Measurements from ENCODE around the gene WDR47. TPM values are rescaled to one million over a fixed set of nuclear protein-coding genes. Genes with fewer than 3 reads are reported as not detected.

The WDR47 gene
- 5.6 TPM for polyA plus RNA-seq (2012; ENCODE audit: missing spikeins)

GRCh38 chr1:109041621-109042468 lies at the start of gene WDR47:
WDR47 (minus strand) TSS chr1:109042102; CDS start chr1:109023512, 18,590 bp downstream.
- DNase-seq (ENCODE audit: insufficient read length) = peak; percentile 95
- FAIRE-seq = peak; percentile 91
- TF ChIP-seq TAF1 (IDR thresholded peaks at IDR 0.05; ENCODE audit: borderline replicate concordance, low read depth, low read length) (peak; percentile 93), POLR2AphosphoS5 (IDR thresholded peaks at IDR 0.05; ENCODE audit: low read depth, low read length) (peak; percentile 93), POLR2A (IDR thresholded peaks at IDR 0.05; ENCODE audit: low read depth, low read length) (peak; percentile 99)

- peak; percentile 41 for DNase-seq (ENCODE audit: insufficient read length)
- FAIRE-seq = no peak
- TF ChIP-seq POLR2A (IDR thresholded peaks at IDR 0.05; ENCODE audit: low read depth, low read length) (no peak), TAF1 (IDR thresholded peaks at IDR 0.05; ENCODE audit: borderline replicate concordance, low read depth, low read length) (no peak), POLR2AphosphoS5 (IDR thresholded peaks at IDR 0.05; ENCODE audit: low read depth, low read length) (no peak)
Observed at GRCh38 chr1:109091078-109091838, 49.4 kb upstream of the WDR47 start.

GRCh38 chr1:109090196-109091077 lies 48.5 kb upstream of the WDR47 start, which contains the start of gene TMEM167B:
TMEM167B (plus strand) TSS chr1:109090764; CDS start chr1:109090873, 109 bp downstream.
- TF ChIP-seq POLR2AphosphoS5 (IDR thresholded peaks at IDR 0.05; ENCODE audit: low read depth, low read length) (peak; percentile 26; the same call in 1 of the 2 replicates), POLR2A (IDR thresholded peaks at IDR 0.05; ENCODE audit: low read depth, low read length) (peak; percentile 51; the same call in 1 of the 2 replicates), TAF1 (IDR thresholded peaks at IDR 0.05; ENCODE audit: borderline replicate concordance, low read depth, low read length) (peak; percentile 55; the same call in 1 of the 2 replicates)
- DNase-seq (ENCODE audit: insufficient read length) (peak; percentile 68), FAIRE-seq (peak; percentile 77)

- no peak for DNase-seq (ENCODE audit: insufficient read length)
- TF ChIP-seq POLR2AphosphoS5 (IDR thresholded peaks at IDR 0.05; ENCODE audit: low read depth, low read length) = no peak
- TF ChIP-seq POLR2A (IDR thresholded peaks at IDR 0.05; ENCODE audit: low read depth, low read length) = no peak
- no peak for TF ChIP-seq TAF1 (IDR thresholded peaks at IDR 0.05; ENCODE audit: borderline replicate concordance, low read depth, low read length)
- no peak for FAIRE-seq
Observed at GRCh38 chr1:109089242-109090015, 47.5 kb upstream of the WDR47 start.

GRCh38 chr1:109084563-109085517 lies 42.9 kb upstream of the WDR47 start:
- TF ChIP-seq POLR2A (IDR thresholded peaks at IDR 0.05; ENCODE audit: low read depth, low read length) (no peak), TAF1 (IDR thresholded peaks at IDR 0.05; ENCODE audit: borderline replicate concordance, low read depth, low read length) (no peak), POLR2AphosphoS5 (IDR thresholded peaks at IDR 0.05; ENCODE audit: low read depth, low read length) (no peak)
- FAIRE-seq (no peak), DNase-seq (ENCODE audit: insufficient read length) (no peak)

GRCh38 chr1:109083923-109084322 lies 42.0 kb upstream of the WDR47 start:
- FAIRE-seq = no peak
- TF ChIP-seq TAF1 (IDR thresholded peaks at IDR 0.05; ENCODE audit: borderline replicate concordance, low read depth, low read length) = no peak
- no peak for TF ChIP-seq POLR2A (IDR thresholded peaks at IDR 0.05; ENCODE audit: low read depth, low read length)
- TF ChIP-seq POLR2AphosphoS5 (IDR thresholded peaks at IDR 0.05; ENCODE audit: low read depth, low read length) = no peak
- DNase-seq (ENCODE audit: insufficient read length) = no peak

- no peak for FAIRE-seq
- no peak for DNase-seq (ENCODE audit: insufficient read length)
- TF ChIP-seq TAF1 (IDR thresholded peaks at IDR 0.05; ENCODE audit: borderline replicate concordance, low read depth, low read length) (no peak), POLR2AphosphoS5 (IDR thresholded peaks at IDR 0.05; ENCODE audit: low read depth, low read length) (no peak), POLR2A (IDR thresholded peaks at IDR 0.05; ENCODE audit: low read depth, low read length) (no peak)
Observed at GRCh38 chr1:109083501-109083900, 41.6 kb upstream of the WDR47 start.

- no peak for FAIRE-seq
- DNase-seq (ENCODE audit: insufficient read length) = no peak
- no peak for TF ChIP-seq POLR2A (IDR thresholded peaks at IDR 0.05; ENCODE audit: low read depth, low read length)
- TF ChIP-seq TAF1 (IDR thresholded peaks at IDR 0.05; ENCODE audit: borderline replicate concordance, low read depth, low read length) = no peak
- no peak for TF ChIP-seq POLR2AphosphoS5 (IDR thresholded peaks at IDR 0.05; ENCODE audit: low read depth, low read length)
Observed at GRCh38 chr1:109080441-109081082, 38.7 kb upstream of the WDR47 start.

- FAIRE-seq (no peak), DNase-seq (ENCODE audit: insufficient read length) (no peak)
- TF ChIP-seq POLR2AphosphoS5 (IDR thresholded peaks at IDR 0.05; ENCODE audit: low read depth, low read length) (no peak), TAF1 (IDR thresholded peaks at IDR 0.05; ENCODE audit: borderline replicate concordance, low read depth, low read length) (no peak), POLR2A (IDR thresholded peaks at IDR 0.05; ENCODE audit: low read depth, low read length) (no peak)
Observed at GRCh38 chr1:109079240-109079622, 37.3 kb upstream of the WDR47 start.
